ENCODE results near the gene ANXA8L1.
"Not testable (repeated sequence)": the region's sequence is repeated elsewhere in the genome, so short reads cannot be mapped to it uniquely, and the experiment has no call there.

DNA sequence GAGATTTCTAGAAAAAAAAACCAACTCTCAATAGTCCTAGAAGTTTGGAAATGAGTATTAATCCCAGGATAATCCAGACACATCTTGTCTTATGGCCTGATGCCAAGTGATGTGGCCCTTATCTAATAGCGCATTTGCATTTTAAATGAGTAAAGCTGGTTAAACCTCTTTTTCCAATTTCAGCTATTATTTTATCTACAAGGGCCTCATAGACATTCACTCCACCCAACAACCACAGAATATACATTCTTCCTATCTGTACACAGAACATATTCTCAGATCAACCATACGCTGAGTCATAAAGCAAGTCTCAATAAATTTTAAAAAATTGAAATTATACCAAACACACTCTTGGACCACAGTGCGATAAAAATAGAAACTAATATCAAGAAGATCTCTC, 34.0 kb downstream of the ANXA8L1 start:
- TF ChIP-seq, protein P1, sequence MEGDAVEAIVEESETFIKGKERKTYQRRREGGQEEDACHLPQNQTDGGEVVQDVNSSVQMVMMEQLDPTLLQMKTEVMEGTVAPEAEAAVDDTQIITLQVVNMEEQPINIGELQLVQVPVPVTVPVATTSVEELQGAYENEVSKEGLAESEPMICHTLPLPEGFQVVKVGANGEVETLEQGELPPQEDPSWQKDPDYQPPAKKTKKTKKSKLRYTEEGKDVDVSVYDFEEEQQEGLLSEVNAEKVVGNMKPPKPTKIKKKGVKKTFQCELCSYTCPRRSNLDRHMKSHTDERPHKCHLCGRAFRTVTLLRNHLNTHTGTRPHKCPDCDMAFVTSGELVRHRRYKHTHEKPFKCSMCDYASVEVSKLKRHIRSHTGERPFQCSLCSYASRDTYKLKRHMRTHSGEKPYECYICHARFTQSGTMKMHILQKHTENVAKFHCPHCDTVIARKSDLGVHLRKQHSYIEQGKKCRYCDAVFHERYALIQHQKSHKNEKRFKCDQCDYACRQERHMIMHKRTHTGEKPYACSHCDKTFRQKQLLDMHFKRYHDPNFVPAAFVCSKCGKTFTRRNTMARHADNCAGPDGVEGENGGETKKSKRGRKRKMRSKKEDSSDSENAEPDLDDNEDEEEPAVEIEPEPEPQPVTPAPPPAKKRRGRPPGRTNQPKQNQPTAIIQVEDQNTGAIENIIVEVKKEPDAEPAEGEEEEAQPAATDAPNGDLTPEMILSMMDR (tag by site-specific recombination; IDR thresholded peaks at IDR 0.05) = not testable (repeated sequence)
- not testable (repeated sequence) for TF ChIP-seq ZNF549 (tag by site-specific recombination; IDR thresholded peaks at IDR 0.05); ZNF654 (tag by site-specific recombination; IDR thresholded peaks at IDR 0.05; ENCODE audit: low read depth); ZNF776 (tag by site-specific recombination; IDR thresholded peaks at IDR 0.05; ENCODE audit: borderline replicate concordance); YY2 (tag by site-specific recombination; IDR thresholded peaks at IDR 0.05); ZNF350 (tag by site-specific recombination; IDR thresholded peaks at IDR 0.05); PRDM1 (tag by site-specific recombination; IDR thresholded peaks at IDR 0.05)
- TF ChIP-seq, protein P2, sequence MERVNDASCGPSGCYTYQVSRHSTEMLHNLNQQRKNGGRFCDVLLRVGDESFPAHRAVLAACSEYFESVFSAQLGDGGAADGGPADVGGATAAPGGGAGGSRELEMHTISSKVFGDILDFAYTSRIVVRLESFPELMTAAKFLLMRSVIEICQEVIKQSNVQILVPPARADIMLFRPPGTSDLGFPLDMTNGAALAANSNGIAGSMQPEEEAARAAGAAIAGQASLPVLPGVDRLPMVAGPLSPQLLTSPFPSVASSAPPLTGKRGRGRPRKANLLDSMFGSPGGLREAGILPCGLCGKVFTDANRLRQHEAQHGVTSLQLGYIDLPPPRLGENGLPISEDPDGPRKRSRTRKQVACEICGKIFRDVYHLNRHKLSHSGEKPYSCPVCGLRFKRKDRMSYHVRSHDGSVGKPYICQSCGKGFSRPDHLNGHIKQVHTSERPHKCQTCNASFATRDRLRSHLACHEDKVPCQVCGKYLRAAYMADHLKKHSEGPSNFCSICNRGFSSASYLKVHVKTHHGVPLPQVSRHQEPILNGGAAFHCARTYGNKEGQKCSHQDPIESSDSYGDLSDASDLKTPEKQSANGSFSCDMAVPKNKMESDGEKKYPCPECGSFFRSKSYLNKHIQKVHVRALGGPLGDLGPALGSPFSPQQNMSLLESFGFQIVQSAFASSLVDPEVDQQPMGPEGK (tag by site-specific recombination; IDR thresholded peaks at IDR 0.05) = not testable (repeated sequence)
- TF ChIP-seq, protein P3, sequence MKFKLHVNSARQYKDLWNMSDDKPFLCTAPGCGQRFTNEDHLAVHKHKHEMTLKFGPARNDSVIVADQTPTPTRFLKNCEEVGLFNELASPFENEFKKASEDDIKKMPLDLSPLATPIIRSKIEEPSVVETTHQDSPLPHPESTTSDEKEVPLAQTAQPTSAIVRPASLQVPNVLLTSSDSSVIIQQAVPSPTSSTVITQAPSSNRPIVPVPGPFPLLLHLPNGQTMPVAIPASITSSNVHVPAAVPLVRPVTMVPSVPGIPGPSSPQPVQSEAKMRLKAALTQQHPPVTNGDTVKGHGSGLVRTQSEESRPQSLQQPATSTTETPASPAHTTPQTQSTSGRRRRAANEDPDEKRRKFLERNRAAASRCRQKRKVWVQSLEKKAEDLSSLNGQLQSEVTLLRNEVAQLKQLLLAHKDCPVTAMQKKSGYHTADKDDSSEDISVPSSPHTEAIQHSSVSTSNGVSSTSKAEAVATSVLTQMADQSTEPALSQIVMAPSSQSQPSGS (tag by site-specific recombination; IDR thresholded peaks at IDR 0.05; ENCODE audit: low read depth) = not testable (repeated sequence)

All from HEK293 (cell line).